Prostate gland (tissue), 2 donors: Measurements from ENCODE around the gene MT1HL1. TPM values are rescaled to one million over a fixed set of nuclear protein-coding genes. Genes with fewer than 3 reads are reported as not detected.

Experiments
- DNase-seq: peaks from one replicate; pipeline ENCODE4 v3.0.0-alpha.2; 2019; ENCODE audit warnings: low spot score
- H3K27ac ChIP-seq, 2 donors: fragments of 200-600 bp; sonication (generic); 2 replicates each; pipeline ENCODE4 v1.5.1; 2017 to 2019
- H3K27me3 ChIP-seq: fragments of 200-600 bp; sonication (generic); replicated peaks from 2 replicates; pipeline ENCODE4 v1.5.1; 2019; ENCODE audit not compliant: insufficient read depth
- H3K36me3 ChIP-seq, 2 donors: fragments of 200-600 bp; sonication (generic); 1 replicate in 1 of 2; 2 replicates in 1 of 2; pipeline versions ENCODE4 v1.5.1 to v1.8.1; 2017 to 2019
- H3K4me1 ChIP-seq: fragments of 200-600 bp; sonication (generic); replicated peaks from 2 replicates; pipeline ENCODE4 v1.5.1; 2019
- H3K4me3 ChIP-seq, 2 donors: fragments of 200-600 bp; sonication (generic); 2 replicates each; pipeline ENCODE4 v1.5.1; 2017 to 2019
- H3K9me3 ChIP-seq: fragments of 200-600 bp; sonication (generic); 2 replicates; pipeline ENCODE4 v1.5.1; 2017
- CTCF ChIP-seq, 4 experiments: fragments of 200-600 bp in 2 of 4; fragments of 450-650 bp in 2 of 4; sonication (generic) in 2 of 4; IDR thresholded peaks; 1 replicate in 3 of 4; 2 replicates in 1 of 4; pipeline ENCODE4 v1.5.1; 2016 to 2019; ENCODE audit warnings: antibody characterized with exemption in 4 of 4, mild to moderate bottlenecking in 2 of 4, moderate library complexity in 2 of 4
- POLR2A ChIP-seq: fragments of 450-650 bp; IDR thresholded peaks from one replicate; pipeline ENCODE4 v1.6.1; 2016; ENCODE audit warnings: antibody characterized with exemption, mild to moderate bottlenecking
- POLR2AphosphoS5 ChIP-seq: sonication (generic); formaldehyde crosslinking; IDR thresholded peaks from one replicate; pipeline ENCODE4 v1.6.1; 2017; ENCODE audit warnings: antibody characterized with exemption
- WGBS: methylation state at CpG from one replicate; pipeline ENCODE4 v1.1.5; 2018; 5-methylcytosine and 5-hydroxymethylcytosine counted together
- intact Hi-C: fragments of 100-400 bp; cut with DNase I; formaldehyde crosslinking; loops from one replicate; pipeline ENCODE4 v1.14.2; 2022
- total RNA-seq, 2 donors: library from RNA; depleted of rRNA; stranded (reverse); fragments of >200 nt; gene quantifications; one replicate each; pipeline ENCODE4 v1.1.0, GENCODE V29; 2016

Gene MT1HL1
- total RNA-seq, 2 donors from 2014 or later, result not detected

GRCh38 chr1:237003516-237003915 is 725 bp downstream of the MT1HL1 start:
- Histone ChIP-seq H3K27ac (no peak overlapping the region), H3K4me1 (no peaks in the 10 kb centered on the region), H3K27me3 (no peaks in the 10 kb centered on the region), H3K4me3 (no peak overlapping the region), H3K9me3 (no peaks in the 10 kb centered on the region), H3K36me3 (no peaks in the 10 kb centered on the region)
- no peak for TF ChIP-seq CTCF (IDR thresholded peaks at IDR 0.05)
- TF ChIP-seq POLR2AphosphoS5, result no peak
- TF ChIP-seq POLR2A, result no peak
- WGBS, result 78% methylated on average over 8 of the region's 8 CpGs
- intact Hi-C loops, result no loop called here
- DNase-seq, result no peak

GRCh38 chr1:237000191-237000590 is 4.0 kb downstream of the MT1HL1 start:
- Histone ChIP-seq H3K4me1 (no peaks in the 10 kb centered on the region), H3K27me3 (no peaks in the 10 kb centered on the region), H3K36me3 (no peaks in the 10 kb centered on the region), H3K4me3 (no peak overlapping the region), H3K27ac (no peak overlapping the region), H3K9me3 (no peaks in the 10 kb centered on the region)
- WGBS, result 98% methylated on average over 4 of the region's 4 CpGs
- no peak for DNase-seq
- TF ChIP-seq CTCF (IDR thresholded peaks at IDR 0.05) (no peak), POLR2A (no peak), POLR2AphosphoS5 (no peak)
- intact Hi-C loops, result no loop called here

GRCh38 chr1:236998546-236998945 is 5.7 kb downstream of the MT1HL1 start:
- no peaks in the 10 kb centered on the region for H3K27me3 ChIP-seq
- 51% methylated on average over 3 of the region's 3 CpGs for WGBS
- TF ChIP-seq POLR2AphosphoS5, result no peak
- no peak for TF ChIP-seq CTCF (IDR thresholded peaks at IDR 0.05)
- no peak for TF ChIP-seq POLR2A
- intact Hi-C loops, result no loop called here
- no peak overlapping the region for H3K27ac ChIP-seq
- no peaks in the 10 kb centered on the region for H3K36me3 ChIP-seq
- DNase-seq, result no peak
- no peaks in the 10 kb centered on the region for H3K9me3 ChIP-seq
- no peak overlapping the region for H3K4me3 ChIP-seq
- no peaks in the 10 kb centered on the region for H3K4me1 ChIP-seq

GRCh38 chr1:236997882-236998281 is 6.4 kb downstream of the MT1HL1 start:
- Histone ChIP-seq H3K9me3 (no peaks in the 10 kb centered on the region), H3K4me3 (no peak overlapping the region), H3K4me1 (no peaks in the 10 kb centered on the region), H3K36me3 (no peaks in the 10 kb centered on the region), H3K27ac (no peak overlapping the region), H3K27me3 (no peaks in the 10 kb centered on the region)
- TF ChIP-seq POLR2A (no peak), CTCF (IDR thresholded peaks at IDR 0.05) (no peak), POLR2AphosphoS5 (no peak)
- no peak for DNase-seq
- WGBS, result 25% methylated on average over 12 of the region's 12 CpGs
- intact Hi-C loops, result no loop called here

- 82% methylated on average over 11 of the region's 11 CpGs for WGBS
- Histone ChIP-seq H3K36me3 (no peaks in the 10 kb centered on the region), H3K9me3 (no peaks in the 10 kb centered on the region), H3K27ac (no peak overlapping the region), H3K4me1 (no peaks in the 10 kb centered on the region), H3K4me3 (no peak overlapping the region), H3K27me3 (no peaks in the 10 kb centered on the region)
- DNase-seq, result no peak
- no peak for TF ChIP-seq POLR2AphosphoS5
- no peak for TF ChIP-seq CTCF (IDR thresholded peaks at IDR 0.05)
- intact Hi-C loops, result no loop called here
Measured at GRCh38 chr1:236997361-236997760, 6.9 kb downstream of the MT1HL1 start.
